ENCODE results near the gene HPSE.
A peak's percentile ranks its signal among the peaks of the same experiment; 100 is the strongest.
"Not testable (repeated sequence)": the region's sequence is repeated elsewhere in the genome, so short reads cannot be mapped to it uniquely, and the experiment has no call there.

The HPSE gene

DNA sequence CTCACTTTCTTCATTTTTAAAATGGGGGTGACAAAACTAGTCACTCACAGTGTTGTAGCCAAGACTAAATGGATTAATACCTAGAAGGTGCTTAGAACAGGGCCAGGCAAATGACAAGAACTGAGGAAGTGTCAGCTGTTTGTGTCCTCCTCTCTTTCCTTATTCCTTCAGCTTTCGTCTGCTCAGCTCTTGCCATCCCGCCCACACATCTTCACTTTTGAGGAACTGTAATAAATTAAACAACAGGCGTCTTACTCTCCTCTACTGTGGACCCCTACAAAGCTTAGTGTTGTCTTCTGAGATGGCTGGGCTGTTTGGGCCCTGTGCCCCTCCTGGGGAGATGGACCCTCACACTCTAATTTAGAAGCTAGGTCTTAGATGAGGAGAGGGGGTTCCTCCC, 2.7 kb downstream of the HPSE start:
- DNase-seq (ENCODE audit: low read depth), result no peak

DNA sequence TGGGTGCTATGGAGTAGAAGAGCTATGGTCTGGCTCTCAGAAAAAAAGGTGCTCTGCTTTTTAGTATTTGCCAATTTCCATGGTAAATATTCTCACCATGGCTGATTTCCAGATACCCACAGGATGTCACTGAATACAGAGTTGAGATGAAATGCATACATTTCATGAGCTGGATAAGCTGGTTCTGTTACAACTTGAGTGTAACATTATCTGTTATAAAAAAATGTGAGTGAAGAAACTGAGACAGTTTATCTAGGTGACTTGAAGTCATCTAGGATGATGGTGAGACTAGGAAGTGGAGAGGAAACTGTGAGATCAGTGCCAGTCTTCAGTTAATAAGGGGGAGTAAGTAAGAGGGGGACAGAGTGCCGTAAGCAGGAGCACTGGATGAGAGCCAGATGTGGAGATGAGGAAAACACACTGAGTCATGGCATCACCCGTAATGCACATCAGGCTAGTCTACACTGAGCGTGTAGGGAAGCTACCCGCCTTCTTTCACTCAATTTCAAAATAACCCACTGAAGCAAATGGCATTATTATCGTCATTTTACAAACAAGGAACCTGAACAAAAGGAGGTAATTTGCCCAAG, 5.0 kb downstream of the HPSE start:
- no peak for DNase-seq (ENCODE audit: low read depth)

- no peak for DNase-seq (ENCODE audit: low read depth)
Measured at GRCh38 chr4:83328521-83329187, 6.0 kb downstream of the HPSE start.

DNA sequence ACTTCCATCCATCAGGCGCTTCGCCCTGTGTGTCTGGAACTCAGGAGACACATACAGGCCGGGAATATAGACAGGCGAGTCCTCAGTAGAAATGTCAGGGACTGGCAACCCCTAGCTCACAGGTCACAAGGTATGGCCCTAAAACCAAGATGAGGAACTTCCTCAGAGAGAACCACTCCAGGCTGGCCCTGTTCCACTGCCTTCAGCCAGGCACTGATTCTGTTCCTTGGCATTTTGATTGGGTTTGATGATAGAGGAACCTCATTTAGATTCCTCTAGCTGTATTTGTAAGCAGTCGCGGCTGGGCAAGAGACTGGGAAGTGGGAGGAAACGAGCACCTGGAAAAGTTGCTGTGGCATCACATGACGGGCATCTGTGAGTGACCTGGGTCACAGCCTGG, 8.1 kb downstream of the HPSE start:
- no peak for DNase-seq (ENCODE audit: low read depth)

DNA sequence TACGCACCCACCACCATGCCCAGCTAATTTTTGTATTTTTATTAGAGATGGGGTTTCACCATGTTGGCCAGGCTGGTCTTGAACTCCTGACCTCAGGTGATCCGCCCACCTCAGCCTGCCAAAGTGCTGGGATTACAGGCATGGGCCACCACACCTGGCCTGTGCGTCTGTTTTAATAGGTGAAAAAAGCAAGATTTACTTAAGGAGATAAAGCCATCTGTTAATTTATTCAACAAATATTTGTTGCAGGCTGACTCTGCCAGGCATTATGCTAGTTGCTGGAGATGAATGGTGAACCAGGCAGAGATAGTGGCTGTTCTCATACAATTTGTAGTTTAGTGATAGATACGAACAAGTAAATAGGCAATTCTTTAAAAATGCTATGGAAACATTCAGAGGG, 9.3 kb downstream of the HPSE start:
- not testable (repeated sequence) for DNase-seq (ENCODE audit: low read depth)

DNA sequence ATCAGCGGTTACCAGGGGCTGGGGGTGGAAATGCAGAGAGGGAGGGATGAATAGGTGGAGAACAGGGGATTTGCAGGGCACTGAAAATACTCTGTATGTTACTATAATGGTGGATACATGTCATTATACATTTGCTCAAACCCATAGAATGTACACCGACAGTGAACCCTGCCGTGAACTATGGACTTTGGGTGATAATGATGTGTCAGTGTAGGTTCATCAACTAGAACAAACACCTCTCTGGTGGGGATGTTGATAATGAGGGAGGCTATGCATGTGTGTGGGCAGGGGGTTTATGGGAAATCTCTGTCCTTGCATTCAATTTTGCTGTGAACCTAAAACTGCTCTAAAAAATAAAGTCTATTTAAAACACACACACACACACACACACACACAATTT, 11.5 kb downstream of the HPSE start:
- no peak for DNase-seq (ENCODE audit: low read depth)

DNA sequence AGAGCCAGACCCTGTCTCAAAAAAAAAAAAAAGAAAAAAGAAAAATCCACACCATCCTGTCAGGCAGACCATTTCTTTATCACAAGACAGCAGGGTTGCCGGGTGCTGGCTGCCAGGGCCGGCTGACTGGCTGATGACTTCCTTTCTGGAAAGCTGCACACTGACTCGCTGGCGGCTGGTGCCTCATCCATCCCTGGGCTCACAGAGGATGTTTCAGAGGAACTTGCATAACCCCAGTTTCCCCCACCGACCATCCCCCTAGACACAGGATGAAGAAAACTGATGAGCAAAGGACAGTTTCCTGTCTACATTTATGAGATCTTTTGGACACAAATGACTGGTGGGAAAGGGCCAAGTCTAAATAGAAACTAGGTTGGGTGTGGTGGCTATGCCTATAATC, 14.1 kb downstream of the HPSE start:
- no peak for DNase-seq (ENCODE audit: low read depth)

- DNase-seq (ENCODE audit: low read depth), result no peak
Measured at GRCh38 chr4:83318666-83319065, 16.0 kb downstream of the HPSE start.

DNA sequence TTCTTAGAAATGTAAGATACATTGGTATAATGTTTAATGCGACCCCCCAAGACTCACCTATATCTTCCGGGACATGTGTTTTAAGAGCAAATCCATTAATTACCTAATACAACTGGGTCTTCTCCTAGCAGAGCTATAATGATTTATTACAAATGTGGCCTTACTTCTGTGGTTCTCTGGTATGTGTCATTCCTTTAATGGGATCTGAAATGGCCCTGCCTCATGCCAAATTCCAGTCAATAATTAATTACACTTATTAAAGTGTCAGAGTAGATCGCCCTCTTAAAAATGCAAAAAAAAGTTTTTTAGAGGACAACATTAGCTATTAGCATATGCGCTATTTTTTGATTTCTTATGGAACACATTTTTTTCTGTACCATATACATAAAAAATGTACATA, 17.0 kb downstream of the HPSE start:
- no peak for DNase-seq (ENCODE audit: low read depth)

DNA sequence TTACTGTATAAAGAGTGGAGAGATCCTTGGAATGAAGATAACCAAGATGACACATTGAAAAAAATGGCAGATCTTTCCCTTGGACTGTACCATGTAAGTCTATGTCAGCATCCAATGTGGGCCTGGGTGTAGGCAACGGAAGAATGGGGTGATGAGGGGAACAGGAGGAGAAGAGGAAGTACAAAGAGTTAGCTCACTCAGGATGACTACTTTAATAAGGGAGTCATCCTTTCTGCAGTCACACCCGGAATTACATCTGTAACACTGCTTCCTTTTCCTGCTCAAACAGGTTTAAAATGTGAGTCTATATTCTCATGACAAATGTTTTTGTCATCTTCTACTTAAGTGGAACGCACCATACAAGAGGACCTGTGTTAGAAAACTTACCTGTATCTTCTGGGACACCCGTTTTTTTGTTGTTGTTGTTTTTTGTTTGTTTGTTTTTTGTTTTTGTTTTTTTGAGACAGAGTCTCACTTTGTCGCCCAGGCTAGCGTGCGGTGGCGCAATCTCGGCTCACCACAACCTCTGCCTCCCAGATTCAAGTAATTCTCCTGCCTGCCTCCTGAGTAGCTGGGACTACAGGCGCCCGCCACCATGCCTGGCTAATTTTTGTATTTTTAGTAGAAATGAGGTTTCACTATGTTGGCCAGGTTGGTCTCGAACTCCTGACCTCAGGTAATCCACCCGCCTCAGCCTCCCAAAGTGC, 18.0 kb downstream of the HPSE start:
- no peak for DNase-seq (ENCODE audit: low read depth)

DNA sequence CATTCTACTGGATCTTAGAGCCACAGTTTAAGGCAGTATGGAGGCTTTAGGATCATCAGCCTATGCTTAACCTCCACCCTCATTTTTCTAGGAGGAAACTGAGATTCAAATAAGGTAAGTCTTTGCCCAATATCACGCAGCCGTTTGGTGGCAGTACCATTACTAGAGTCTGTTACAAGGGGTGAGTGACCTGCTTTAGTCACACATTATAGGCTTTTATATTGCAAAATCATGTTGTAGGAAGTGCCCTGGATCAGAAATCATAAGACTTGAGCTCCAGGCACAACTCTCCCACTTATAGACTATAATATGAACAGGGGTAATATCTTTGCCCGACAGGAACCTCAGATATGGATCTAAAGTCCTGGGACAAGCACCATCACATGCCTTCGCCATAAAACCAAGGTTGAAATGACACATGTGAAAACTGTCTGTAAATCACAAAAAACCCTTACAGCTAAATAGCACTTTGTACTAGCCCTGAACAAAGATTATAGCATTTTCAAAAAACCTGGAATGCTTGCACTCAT, 19.2 kb downstream of the HPSE start:
- DNase-seq (ENCODE audit: low read depth), result no peak

DNA sequence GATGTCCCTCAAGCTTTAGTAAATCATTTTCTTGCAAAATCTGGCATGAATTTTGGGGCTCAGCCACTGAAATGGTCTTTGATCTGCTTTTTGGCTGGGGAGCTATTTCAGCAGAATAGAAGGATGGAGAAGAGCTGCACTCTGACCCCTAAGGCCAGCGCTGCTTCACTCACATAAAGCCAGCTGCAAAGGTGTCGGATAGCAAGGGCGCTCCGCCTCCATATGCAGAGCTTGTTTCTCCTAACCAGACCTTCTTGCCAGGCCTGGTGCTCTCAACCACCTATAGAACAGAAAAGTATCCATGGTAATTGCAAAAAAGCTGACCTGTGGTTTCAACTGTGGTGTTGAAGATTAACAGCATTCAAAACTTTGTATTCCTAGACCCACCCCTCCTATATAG, 26.0 kb downstream of the HPSE start:
- no peak for DNase-seq (ENCODE audit: low read depth)

GRCh38 chr4:83307920-83308319, 26.7 kb downstream of the HPSE start:
- DNase-seq (ENCODE audit: low read depth), result no peak

GRCh38 chr4:83305187-83305586, 29.5 kb downstream of the HPSE start:
- DNase-seq (ENCODE audit: low read depth), result no peak

GRCh38 chr4:83297548-83298260, 36.9 kb downstream of the HPSE start:
- no peak for DNase-seq (ENCODE audit: low read depth)

DNA sequence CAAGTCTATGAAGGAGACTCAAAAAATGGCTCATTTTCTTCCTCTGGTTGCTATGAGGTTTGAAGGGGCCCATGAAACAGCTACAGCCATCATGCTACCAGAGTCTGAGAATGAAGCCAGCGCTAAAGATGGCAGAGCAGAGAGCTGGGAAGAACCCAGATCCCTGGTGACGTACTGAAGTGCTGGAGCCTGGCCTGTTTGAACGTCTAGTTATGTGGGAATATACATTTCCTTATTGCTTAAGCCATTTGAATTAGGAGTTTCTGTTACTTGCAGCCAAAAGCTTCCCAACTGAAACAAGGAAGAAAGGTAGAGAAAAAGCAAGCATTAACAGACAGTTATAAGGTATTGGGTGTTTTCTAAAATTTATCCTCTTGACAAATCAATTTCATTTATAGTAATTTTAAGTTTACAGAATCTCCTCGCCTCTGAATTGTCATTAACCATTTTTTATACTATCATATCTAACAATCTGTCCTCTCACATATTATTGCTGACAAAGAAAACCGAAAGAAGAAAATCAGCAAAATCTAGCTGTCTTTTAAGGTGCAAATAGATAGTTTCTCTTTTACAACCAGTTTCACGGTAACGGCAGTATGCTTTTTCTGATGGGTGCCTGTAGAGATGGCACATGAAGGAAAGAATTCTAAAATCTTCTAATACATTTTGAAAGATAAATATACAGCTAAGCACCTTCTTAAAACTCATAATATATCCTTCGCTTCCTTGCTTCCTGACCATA, 41.2 kb downstream of the HPSE start:
- DNase-seq (ENCODE audit: low read depth), result no peak

- DNase-seq (ENCODE audit: low read depth), result not testable (repeated sequence)
Measured at GRCh38 chr4:83290059-83290774, 44.4 kb downstream of the HPSE start.

GRCh38 chr4:83288381-83288780, 46.3 kb downstream of the HPSE start:
- DNase-seq (ENCODE audit: low read depth), result not testable (repeated sequence)

- DNase-seq (ENCODE audit: low read depth), result no peak
Measured at GRCh38 chr4:83285055-83285407, 49.6 kb downstream of the HPSE start.

- peak; percentile 93 for DNase-seq (ENCODE audit: low read depth)
Measured at GRCh38 chr4:83284193-83285054, 50.2 kb downstream of the HPSE start, which contains the start of gene COQ2. TSS of gene COQ2 (minus strand) at chr4:83284798. CDS start at chr4:83284764, 34 bp downstream.

Data from stimulated activated CD8-positive, alpha-beta memory T cell treated with anti-CD3 and anti-CD28 coated beads, Interleukin-15, amount 100 ng/mL, for 24 hours (primary cell).